BLaER1 (cell line): ENCODE results near the gene APBB1.

Experiments
- H3K27ac ChIP-seq: shearing (Covaris generic); formaldehyde crosslinking; 2 replicates; pipeline ENCODE4 v1.8.1; 2022
- H3K27me3 ChIP-seq: shearing (Covaris generic); formaldehyde crosslinking; 2 replicates; pipeline ENCODE4 v1.8.1; 2022
- H3K36me3 ChIP-seq: shearing (Covaris generic); formaldehyde crosslinking; 2 replicates; pipeline ENCODE4 v1.8.1; 2022
- H3K4me1 ChIP-seq: shearing (Covaris generic); formaldehyde crosslinking; 2 replicates; pipeline ENCODE4 v1.8.1; 2022
- H3K4me2 ChIP-seq: shearing (Covaris generic); formaldehyde crosslinking; 2 replicates; pipeline ENCODE4 v1.8.1; 2022
- H3K4me3 ChIP-seq: shearing (Covaris generic); formaldehyde crosslinking; 2 replicates; pipeline ENCODE4 v1.8.1; 2022
- H3K9ac ChIP-seq: shearing (Covaris generic); formaldehyde crosslinking; 2 replicates; pipeline ENCODE4 v1.8.1; 2022
- H3K9me3 ChIP-seq: shearing (Covaris generic); formaldehyde crosslinking; 2 replicates; pipeline ENCODE4 v1.8.1; 2022
- H4K20me1 ChIP-seq: shearing (Covaris generic); formaldehyde crosslinking; 2 replicates; pipeline ENCODE4 v1.8.1; 2022
- Cebpa-rat ChIP-seq: shearing (Covaris generic); IDR thresholded peaks from 2 replicates; pipeline ENCODE4 v1.8.1; 2022

The APBB1 gene

GRCh38 chr11:6385046-6385777 is 33.7 kb downstream of the APBB1 start:
- TF ChIP-seq Cebpa-rat, result no peak
- H3K4me3 ChIP-seq, result no peak overlapping the region
- peak overlapping the region; percentile 45 for H3K4me2 ChIP-seq
- no peaks in the 10 kb centered on the region for H3K36me3 ChIP-seq
- H3K27me3 ChIP-seq, result no peaks in the 10 kb centered on the region
- H3K4me1 ChIP-seq, result peaks cover 22% of the 10 kb centered on the region
- H3K9ac ChIP-seq, result no peak overlapping the region
- no peaks in the 10 kb centered on the region for H3K9me3 ChIP-seq
- H3K27ac ChIP-seq, result no peak overlapping the region
- H4K20me1 ChIP-seq, result no peaks in the 10 kb centered on the region

- TF ChIP-seq Cebpa-rat, result no peak
- Histone ChIP-seq H3K4me1 (peaks cover 31% of the 10 kb centered on the region), H3K4me3 (no peak overlapping the region), H3K27me3 (no peaks in the 10 kb centered on the region), H3K27ac (no peak overlapping the region), H3K9me3 (no peaks in the 10 kb centered on the region), H3K9ac (no peak overlapping the region), H4K20me1 (no peaks in the 10 kb centered on the region), H3K4me2 (peak overlapping the region; percentile 64), H3K36me3 (no peaks in the 10 kb centered on the region)
These were observed 40.3 kb downstream of the APBB1 start for GRCh38 chr11:6378640-6378989.

GRCh38 chr11:6377902-6378639 is 40.8 kb downstream of the APBB1 start:
- no peaks in the 10 kb centered on the region for H3K36me3 ChIP-seq
- H3K4me2 ChIP-seq, result peak overlapping the region; percentile 64
- peaks cover 31% of the 10 kb centered on the region for H3K4me1 ChIP-seq
- 0 out of 2 replicates have a peak overlapping the region, but pooled peaks have one; percentile 12 for H3K4me3 ChIP-seq
- H3K27me3 ChIP-seq, result no peaks in the 10 kb centered on the region
- H3K9me3 ChIP-seq, result no peaks in the 10 kb centered on the region
- no peak overlapping the region for H3K9ac ChIP-seq
- no peak for TF ChIP-seq Cebpa-rat
- H4K20me1 ChIP-seq, result no peaks in the 10 kb centered on the region
- H3K27ac ChIP-seq, result peak overlapping the region; percentile 10; the same call in 1 of the 2 replicates

- no peaks in the 10 kb centered on the region for H3K27me3 ChIP-seq
- H3K9me3 ChIP-seq, result no peaks in the 10 kb centered on the region
- no peak overlapping the region for H3K4me3 ChIP-seq
- peaks cover 8% of the 10 kb centered on the region for H3K4me1 ChIP-seq
- H3K36me3 ChIP-seq, result no peaks in the 10 kb centered on the region
- TF ChIP-seq Cebpa-rat, result no peak
- no peak overlapping the region for H3K4me2 ChIP-seq
- no peak overlapping the region for H3K27ac ChIP-seq
- H3K9ac ChIP-seq, result no peak overlapping the region
- H4K20me1 ChIP-seq, result no peaks in the 10 kb centered on the region
These were observed 47.1 kb downstream of the APBB1 start for GRCh38 chr11:6371825-6372224.

- Histone ChIP-seq H3K36me3 (no peaks in the 10 kb centered on the region), H3K4me3 (no peak overlapping the region), H3K9me3 (no peaks in the 10 kb centered on the region), H3K27ac (no peak overlapping the region), H3K27me3 (no peaks in the 10 kb centered on the region), H4K20me1 (no peaks in the 10 kb centered on the region), H3K4me1 (no peaks in the 10 kb centered on the region), H3K9ac (no peak overlapping the region), H3K4me2 (no peak overlapping the region)
- no peak for TF ChIP-seq Cebpa-rat
These were observed 53.2 kb downstream of the APBB1 start for GRCh38 chr11:6365659-6366058.

GRCh38 chr11:6362873-6363678 is 55.8 kb downstream of the APBB1 start:
- H3K36me3 ChIP-seq, result no peaks in the 10 kb centered on the region
- TF ChIP-seq Cebpa-rat, result no peak
- H3K4me3 ChIP-seq, result no peak overlapping the region
- no peaks in the 10 kb centered on the region for H3K27me3 ChIP-seq
- H3K4me2 ChIP-seq, result no peak overlapping the region
- H3K27ac ChIP-seq, result no peak overlapping the region
- no peak overlapping the region for H3K9ac ChIP-seq
- no peaks in the 10 kb centered on the region for H3K4me1 ChIP-seq
- no peaks in the 10 kb centered on the region for H4K20me1 ChIP-seq
- no peaks in the 10 kb centered on the region for H3K9me3 ChIP-seq

GRCh38 chr11:6362185-6362872 is 56.6 kb downstream of the APBB1 start:
- H3K27me3 ChIP-seq, result no peaks in the 10 kb centered on the region
- H3K36me3 ChIP-seq, result no peaks in the 10 kb centered on the region
- H3K4me3 ChIP-seq, result no peak overlapping the region
- no peaks in the 10 kb centered on the region for H3K4me1 ChIP-seq
- H3K27ac ChIP-seq, result no peak overlapping the region
- no peak overlapping the region for H3K4me2 ChIP-seq
- H3K9ac ChIP-seq, result no peak overlapping the region
- no peaks in the 10 kb centered on the region for H3K9me3 ChIP-seq
- H4K20me1 ChIP-seq, result no peaks in the 10 kb centered on the region
- TF ChIP-seq Cebpa-rat, result no peak

- no peak for TF ChIP-seq Cebpa-rat
- Histone ChIP-seq H3K4me2 (no peak overlapping the region), H3K4me1 (no peaks in the 10 kb centered on the region), H3K27me3 (no peaks in the 10 kb centered on the region), H4K20me1 (no peaks in the 10 kb centered on the region), H3K4me3 (no peak overlapping the region), H3K9me3 (no peaks in the 10 kb centered on the region), H3K9ac (no peak overlapping the region), H3K36me3 (no peaks in the 10 kb centered on the region), H3K27ac (no peak overlapping the region)
These were observed 58.7 kb downstream of the APBB1 start for GRCh38 chr11:6360183-6360582.

GRCh38 chr11:6357222-6357621 is 61.7 kb downstream of the APBB1 start:
- Histone ChIP-seq H3K27ac (no peak overlapping the region), H3K4me1 (no peaks in the 10 kb centered on the region), H3K9ac (no peak overlapping the region), H3K27me3 (no peaks in the 10 kb centered on the region), H4K20me1 (no peaks in the 10 kb centered on the region), H3K9me3 (no peaks in the 10 kb centered on the region), H3K4me2 (no peak overlapping the region), H3K4me3 (no peak overlapping the region), H3K36me3 (no peaks in the 10 kb centered on the region)
- TF ChIP-seq Cebpa-rat, result no peak
